ENCODE data around the gene ERVW-1. TPM values are rescaled to one million over a fixed set of nuclear protein-coding genes. Genes with fewer than 3 reads are reported as not detected.

Gene ERVW-1
- total and polyA plus RNA-seq, 2 donors, result 0.14 TPM; not detected in 1

GRCh38 chr7:92422926-92423325 is 54.8 kb downstream of the ERVW-1 start:
- DNase-seq (ENCODE audit: low read depth in 6 of 9, low spot score in 9 of 9), result no peak
- Histone ChIP-seq H3K9me3 (ENCODE audit: control insufficient read depth in 2 of 2, insufficient read depth in 1 of 2, low read length in 1 of 2) (no peaks in the 10 kb centered on the region), H3K27me3 (ENCODE audit: control insufficient read depth in 2 of 2, insufficient read depth in 1 of 2, low read length in 1 of 2) (peaks cover 0 to 9% of the 10 kb centered on the region in 2 donors), H3K4me1 (ENCODE audit: control insufficient read depth in 2 of 2, insufficient read depth in 2 of 2, low read length in 2 of 2) (peaks cover 0 to 6% of the 10 kb centered on the region in 2 donors), H3K27ac (ENCODE audit: low read depth in 1 of 2, low read length in 1 of 2) (no peak overlapping the region), H3K36me3 (ENCODE audit: control insufficient read depth in 2 of 2, insufficient read depth in 2 of 2, low read length in 1 of 2) (no peaks in the 10 kb centered on the region), H3K4me3 (ENCODE audit: low read length in 2 of 2) (no peak overlapping the region)
- 98% methylated on average over 6 of the region's 6 CpGs for WGBS

- DNase-seq (ENCODE audit: low read depth in 6 of 9, low spot score in 9 of 9), result no peak
- peaks cover 0 to 6% of the 10 kb centered on the region in 2 donors for H3K4me1 ChIP-seq (ENCODE audit: control insufficient read depth in 2 of 2, insufficient read depth in 2 of 2, low read length in 2 of 2)
- H3K27me3 ChIP-seq (ENCODE audit: control insufficient read depth in 2 of 2, insufficient read depth in 1 of 2, low read length in 1 of 2), result peaks cover 0 to 9% of the 10 kb centered on the region in 2 donors
- H3K4me3 ChIP-seq (ENCODE audit: low read length in 2 of 2), result no peak overlapping the region
- H3K27ac ChIP-seq (ENCODE audit: low read depth in 1 of 2, low read length in 1 of 2), result no peak overlapping the region
- H3K36me3 ChIP-seq (ENCODE audit: control insufficient read depth in 2 of 2, insufficient read depth in 2 of 2, low read length in 1 of 2), result no peaks in the 10 kb centered on the region
- no peaks in the 10 kb centered on the region for H3K9me3 ChIP-seq (ENCODE audit: control insufficient read depth in 2 of 2, insufficient read depth in 1 of 2, low read length in 1 of 2)
- 64% methylated on average over 5 of the region's 5 CpGs for WGBS
Observed at GRCh38 chr7:92421676-92422435, 55.9 kb downstream of the ERVW-1 start.

Other genes starting within 250 kb of the ERVW-1 start
- gene KRIT1, start 232.0 kb downstream of the ERVW-1 start, total RNA-seq, result 31.5 TPM
- 29.3 TPM for gene KRIT1, start 232.0 kb downstream of the ERVW-1 start, polyA plus RNA-seq
- gene ANKIB1, start 232.0 kb downstream of the ERVW-1 start, total RNA-seq, result 36.5 TPM
- gene ANKIB1, start 232.0 kb downstream of the ERVW-1 start, polyA plus RNA-seq, result 27.0 TPM
- 8.8 TPM for gene GATAD1, start 30.5 kb downstream of the ERVW-1 start, total RNA-seq
- gene GATAD1, start 30.5 kb downstream of the ERVW-1 start, polyA plus RNA-seq, result 24.6 TPM
- gene PEX1, start 50.6 kb upstream of the ERVW-1 start, total RNA-seq, result 17.6 TPM
- 27.9 TPM for gene PEX1, start 50.6 kb upstream of the ERVW-1 start, polyA plus RNA-seq
- gene RBM48, start 50.8 kb upstream of the ERVW-1 start, total RNA-seq, result 9.7 TPM
- 10.0 TPM for gene RBM48, start 50.8 kb upstream of the ERVW-1 start, polyA plus RNA-seq
- 29.8 TPM for gene FAM133B, start 112.4 kb upstream of the ERVW-1 start, total RNA-seq
- 29.1 TPM for gene FAM133B, start 112.4 kb upstream of the ERVW-1 start, polyA plus RNA-seq